K562 (cell line): Measurements from ENCODE around the gene C1orf50. TPM values are rescaled to one million over a fixed set of nuclear protein-coding genes. Genes with fewer than 3 reads are reported as not detected.

Source experiments
- ATAC-seq: fragments of 200-7000 bp; cut with Tn5 transposase; 3 replicates; pipeline ENCODE4 v1.9.1; 2020; ENCODE audit warnings: moderate library complexity
- BruUV-seq: library from RNA; stranded (reverse); fragments of 400-500 nt; replicated peaks from 2 replicates; lab custom pipeline; 2021; lab: Mats Ljungman, UMichigan
- CTCF ChIA-PET: fragments of 300-600 bp; formaldehyde crosslinking; extraction: SDS; loops from one replicate; lab custom pipeline; 2021; ENCODE audit warnings: low intra/inter-chr PET ratio; lab: Yijun Ruan, JAX
- POLR2A ChIA-PET: fragments of 300-600, 350-650 bp; sonication (Branson Sonifier 250); formaldehyde crosslinking; extraction: SDS; loops from one replicate; lab custom pipeline; 2021; ENCODE audit warnings: antibody characterized with exemption, inconsistent platforms; lab: Yijun Ruan, JAX
- DNase-seq, 4 experiments: peaks; one replicate each; pipeline versions ENCODE4 v3.0.0 to v3.0.0-alpha.2; 2011 to 2018; ENCODE audit warnings: low spot score in 3 of 4, mixed read lengths in 3 of 4; ENCODE audit errors: extremely low read depth in 1 of 4
- FAIRE-seq: peaks from 2 replicates; lab custom pipeline; 2011; peaks lifted over from hg19 to GRCh38; lab: Jason Lieb, UNC
- H2AFZ ChIP-seq: 2 replicates; pipeline ENCODE4 v1.6.0; 2011; ENCODE audit warnings: low read depth, low read length, control low read depth, inconsistent platforms
- H3K27ac ChIP-seq: fragments of 200-600 bp; 3 replicates; pipeline ENCODE4 v1.8.0; 2011; ENCODE audit warnings: low read depth, mild to moderate bottlenecking, control low read depth, inconsistent platforms, low read length, moderate library complexity, mixed read lengths; ENCODE audit errors: extremely low read depth
- H3K27me3 ChIP-seq, 2 experiments: fragments of 300-600 bp in 1 of 2; 2 replicates in 1 of 2; 3 replicates in 1 of 2; pipeline versions ENCODE4 v1.6.0 to v1.8.0; 2011; ENCODE audit warnings: inconsistent platforms in 2 of 2, low read length in 2 of 2, mild to moderate bottlenecking in 1 of 2, mixed read lengths in 1 of 2, moderate library complexity in 1 of 2; ENCODE audit not compliant: control insufficient read depth in 2 of 2, insufficient read depth in 2 of 2
- H3K36me3 ChIP-seq: fragments of 300-600 bp; 3 replicates; pipeline ENCODE4 v1.8.0; 2011; ENCODE audit warnings: mild to moderate bottlenecking, low read length, inconsistent platforms; ENCODE audit not compliant: control insufficient read depth, insufficient read depth
- H3K4me1 ChIP-seq, 2 experiments: fragments of 200-600 bp in 1 of 2; replicated peaks in 1 of 2; 2 replicates in 1 of 2; 3 replicates in 1 of 2; pipeline versions ENCODE4 v1.5.1 to v1.8.0; 2011; ENCODE audit warnings: inconsistent platforms in 2 of 2, low read length in 2 of 2, mild to moderate bottlenecking in 1 of 2, mixed read lengths in 1 of 2, moderate library complexity in 1 of 2; ENCODE audit not compliant: control insufficient read depth in 2 of 2, insufficient read depth in 2 of 2
- H3K4me2 ChIP-seq: 2 replicates; pipeline ENCODE4 v1.6.1; 2011; ENCODE audit warnings: low read length, control low read depth, inconsistent platforms, mixed read lengths; ENCODE audit not compliant: insufficient read depth
- H3K4me3 ChIP-seq: fragments of 200-600 bp; sonication (generic), shearing (Covaris generic); 2 replicates; pipeline ENCODE4 v1.5.1; 2016; ENCODE audit warnings: control low read depth, inconsistent platforms
- H3K79me2 ChIP-seq: fragments of 200-600 bp; 3 replicates; pipeline ENCODE4 v1.8.0; 2011; ENCODE audit warnings: low read length, inconsistent platforms; ENCODE audit not compliant: control insufficient read depth, insufficient read depth
- H3K9ac ChIP-seq, 2 experiments: 2 replicates each; pipeline versions ENCODE4 v1.6.0 to v1.6.1; 2011; ENCODE audit warnings: low read depth in 2 of 2, low read length in 2 of 2, control low read depth in 1 of 2, inconsistent platforms in 1 of 2, mild to moderate bottlenecking in 1 of 2, mixed read lengths in 1 of 2; ENCODE audit not compliant: insufficient read depth in 1 of 2
- H3K9me1 ChIP-seq: one replicate; pipeline ENCODE4 v1.6.0; 2011; ENCODE audit warnings: inconsistent platforms, mild to moderate bottlenecking, low read length, moderate library complexity; ENCODE audit not compliant: control insufficient read depth, insufficient read depth
- H3K9me3 ChIP-seq: replicated peaks from 2 replicates; pipeline ENCODE4 v1.5.1; 2011; ENCODE audit warnings: low read depth, low read length, inconsistent platforms; ENCODE audit not compliant: control insufficient read depth, insufficient read depth
- H4K20me1 ChIP-seq: replicated peaks from 2 replicates; pipeline ENCODE4 v1.6.1; 2011; ENCODE audit warnings: low read length, inconsistent platforms, mixed read lengths; ENCODE audit not compliant: control insufficient read depth, insufficient read depth
- BCL6 ChIP-seq: fragments of 250-450 bp; sonication (Bioruptor Pico); IDR thresholded peaks from 2 replicates; pipeline ENCODE4 v1.4.0; 2020
- CCAR2 ChIP-seq: fragments of 200-400 bp; formaldehyde crosslinking; IDR thresholded peaks from 2 replicates; pipeline ENCODE4 v1.6.1; 2017; ENCODE audit warnings: mild to moderate bottlenecking, low read depth, low read length
- HNRNPUL1 ChIP-seq: fragments of 200-400 bp; formaldehyde crosslinking; IDR thresholded peaks from 2 replicates; pipeline ENCODE4 v1.6.1; 2017; ENCODE audit warnings: low read length
- HOMEZ ChIP-seq: fragments of 250-450 bp; sonication (Bioruptor Pico); IDR thresholded peaks from 2 replicates; pipeline ENCODE4 v1.4.0; 2020; ENCODE audit warnings: mild to moderate bottlenecking, moderate library complexity
- JUN ChIP-seq, 2 experiments: sonication (generic) in 1 of 2; formaldehyde crosslinking in 1 of 2; IDR thresholded peaks; 2 replicates each; pipeline versions ENCODE4 v1.6.1 to v1.8.0; 2012 to 2022; ENCODE audit warnings: borderline replicate concordance in 2 of 2, mild to moderate bottlenecking in 2 of 2, improper control_type of control experiment in 1 of 2, low read depth in 1 of 2, low read length in 1 of 2, missing genetic modification reagents in 1 of 2
- KDM1A ChIP-seq, 2 experiments: fragments of 450-650 bp; IDR thresholded peaks; 2 replicates each; pipeline ENCODE4 v1.6.1; 2016; ENCODE audit warnings: mild to moderate bottlenecking in 2 of 2
- LEF1 ChIP-seq: fragments of 450-650 bp; IDR thresholded peaks from 2 replicates; pipeline ENCODE4 v1.6.1; 2016; ENCODE audit warnings: mild to moderate bottlenecking
- NFATC3 ChIP-seq: fragments of 450-650 bp; IDR thresholded peaks from 2 replicates; pipeline ENCODE4 v1.6.1; 2017; ENCODE audit warnings: mild to moderate bottlenecking
- POLR2AphosphoS5 ChIP-seq: IDR thresholded peaks from 2 replicates; pipeline ENCODE4 v1.6.1; 2011; ENCODE audit warnings: mild to moderate bottlenecking, low read depth, low read length, moderate library complexity; ENCODE audit not compliant: control insufficient read depth, insufficient read depth
- POLR2G ChIP-seq: fragments of 200-400 bp; formaldehyde crosslinking; IDR thresholded peaks from 2 replicates; pipeline ENCODE4 v1.6.1; 2017; ENCODE audit warnings: low read depth, mild to moderate bottlenecking, antibody characterized with exemption, low read length, moderate library complexity
- SMC3 ChIP-seq: conservative IDR thresholded peaks from 2 replicates; pipeline ENCODE4 v1.6.1; 2011; ENCODE audit warnings: low read depth, low read length, improper control_type of control experiment; ENCODE audit not compliant: insufficient read depth
- U2AF2 ChIP-seq: fragments of 200-400 bp; formaldehyde crosslinking; optimal IDR thresholded peaks from 2 replicates; pipeline ENCODE3; 2017; ENCODE audit warnings: low read depth, mild to moderate bottlenecking, low read length
- ZNF140 ChIP-seq: fragments of 250-450 bp; sonication (Bioruptor Pico); IDR thresholded peaks from 2 replicates; pipeline ENCODE4 v1.8.0; 2021; ENCODE audit warnings: moderate library complexity, mild to moderate bottlenecking, inconsistent platforms
- ZNF830 ChIP-seq: fragments of 250-450 bp; sonication (Bioruptor Pico); IDR thresholded peaks from 2 replicates; pipeline ENCODE4 v1.5.0; 2021; ENCODE audit warnings: mild to moderate bottlenecking
- WGBS: fragments of 100-300 bp; shearing (Covaris generic); methylation state at CpG from one replicate; pipeline ENCODE4 v1.1.6; 2016; ENCODE audit warnings: low coverage, mixed read lengths; ENCODE audit not compliant: insufficient coverage; ENCODE audit errors: missing lambda C conversion rate; 5-methylcytosine and 5-hydroxymethylcytosine counted together
- in situ Hi-C: fragments of 300-500 bp; cut with MboI; formaldehyde crosslinking; loops from 4 replicates; pipeline ENCODE4 v1.15.0; 2018; ENCODE audit warnings: inconsistent platforms, mixed read lengths
- intact Hi-C: fragments of 100-400 bp; cut with micrococcal nuclease; formaldehyde crosslinking; loops from 2 replicates; pipeline ENCODE4 v1.14.2; 2022
- polyA plus RNA-seq, 8 experiments: library from polyadenylated mRNA; depleted of rRNA in 4 of 8; stranded (reverse) in 5 of 8; unstranded in 3 of 8; fragments of >200 nt; fragmentation: Nextera tagmentation in 2 of 8; fragmentation: Illumina TruSeq in 1 of 8; extraction: Ambion mirVana in 2 of 8; extraction: Trizol in 1 of 8; gene quantifications; 2 replicates each; pipeline versions ENCODE4 v1.2.1 to v1.2.3, GENCODE V29; 2011 to 2014; ENCODE audit warnings: inconsistent platforms in 1 of 8, missing spikeins in 1 of 8
- total RNA-seq, 7 experiments: library from RNA; depleted of rRNA in 6 of 7; stranded (reverse); fragments of >200 nt in 6 of 7; fragmentation: Illumina TruSeq in 2 of 7; extraction: Trizol in 2 of 7; gene quantifications; 2 replicates each; pipeline versions ENCODE4 v1.2.1 to v1.2.3, GENCODE V29; 2011 to 2021; ENCODE audit warnings: low replicate concordance in 1 of 7
- TF ChIP-seq, protein P1 (sequence below): fragments of 200-800 bp; sonication (Bioruptor generic); IDR thresholded peaks from 2 replicates; pipeline ENCODE4 v1.6.1; 2017; ENCODE audit warnings: missing genetic modification characterization, missing compliant biosample characterization
- TF ChIP-seq, protein P2 (sequence below), 2 experiments: fragments of 450-650 bp; IDR thresholded peaks; 2 replicates each; pipeline ENCODE4 v1.6.1; 2018; ENCODE audit warnings: mild to moderate bottlenecking in 2 of 2, low read depth in 1 of 2; ENCODE audit not compliant: partially characterized antibody in 2 of 2

C1orf50 gene
- total and polyA plus RNA-seq, 9 of the 15 experiments (the other 6 are each of a cell fraction or from before 2014, with no cell fraction given) = 0.55 to 13.9 (median 5.2) TPM

DNA sequence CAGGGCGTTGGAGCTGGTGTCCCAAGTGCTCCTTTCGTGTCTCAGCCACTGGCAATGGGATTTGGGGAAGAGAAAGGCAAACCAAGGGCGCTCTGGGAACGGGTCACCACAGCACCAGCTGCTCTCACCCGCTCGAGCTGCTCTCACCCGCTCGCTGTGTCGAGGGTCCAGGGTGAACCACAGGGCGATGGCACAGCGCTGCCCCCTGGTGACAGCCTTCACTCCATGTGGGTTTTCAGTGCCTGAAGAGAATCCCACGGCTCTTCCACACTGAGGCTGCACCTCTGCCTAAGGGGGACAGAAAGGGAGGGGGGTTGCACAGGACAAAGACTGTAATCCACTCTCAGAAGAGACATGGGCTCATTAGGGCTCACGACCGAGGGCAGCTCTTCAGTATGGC is 19.9 kb upstream of the C1orf50 start:
- H3K27me3 ChIP-seq = peaks cover 0 to 5% of the 10 kb centered on the region in 2 experiments; a peak in 1 of 5 replicates
- ChIA-PET POLR2A (interaction anchor here (0.5 to 2.1 kb wide), 4 partner anchors 19 to 1641 kb away, joined by 3 to 6 read pairs (median 3); partner anchors contain the start of genes C1orf50, P3H1 and YBX1), CTCF (interaction anchor here (0.7 to 1.4 kb wide), 3 partner anchors 169 to 601 kb away, joined by 3 to 10 read pairs (median 3); no protein-coding TSS in a partner anchor)
- H2AFZ ChIP-seq = no peak overlapping the region
- no peak overlapping the region for H3K4me3 ChIP-seq
- no peak overlapping the region for H3K4me2 ChIP-seq
- H3K9me1 ChIP-seq = peaks cover 8% of the 10 kb centered on the region
- BruUV-seq = no TSS peak
- no peak overlapping the region for H3K9ac ChIP-seq
- H3K79me2 ChIP-seq = no peaks in the 10 kb centered on the region
- no peaks in the 10 kb centered on the region for H3K4me1 ChIP-seq
- H3K27ac ChIP-seq = no peak overlapping the region
- intact Hi-C loops = no loop called here
- no peaks in the 10 kb centered on the region for H3K9me3 ChIP-seq
- WGBS = 68% methylated on average over 14 of the region's 14 CpGs
- no peaks in the 10 kb centered on the region for H4K20me1 ChIP-seq
- peak; percentile 73 for ATAC-seq
- DNase-seq = peak; percentile 43 to 55 (median 52)
- FAIRE-seq = peak; percentile 60
- peaks cover 52% of the 10 kb centered on the region for H3K36me3 ChIP-seq
- in situ Hi-C loops = loop anchor here (10.0 to 25.0 kb wide), 2 partner anchors 160 to 402 kb away; no protein-coding TSS in a partner anchor
- no peak for TF ChIP-seq KDM1A (IDR thresholded peaks at IDR 0.05)
- TF ChIP-seq HOMEZ = no peak
- TF ChIP-seq, protein P1, sequence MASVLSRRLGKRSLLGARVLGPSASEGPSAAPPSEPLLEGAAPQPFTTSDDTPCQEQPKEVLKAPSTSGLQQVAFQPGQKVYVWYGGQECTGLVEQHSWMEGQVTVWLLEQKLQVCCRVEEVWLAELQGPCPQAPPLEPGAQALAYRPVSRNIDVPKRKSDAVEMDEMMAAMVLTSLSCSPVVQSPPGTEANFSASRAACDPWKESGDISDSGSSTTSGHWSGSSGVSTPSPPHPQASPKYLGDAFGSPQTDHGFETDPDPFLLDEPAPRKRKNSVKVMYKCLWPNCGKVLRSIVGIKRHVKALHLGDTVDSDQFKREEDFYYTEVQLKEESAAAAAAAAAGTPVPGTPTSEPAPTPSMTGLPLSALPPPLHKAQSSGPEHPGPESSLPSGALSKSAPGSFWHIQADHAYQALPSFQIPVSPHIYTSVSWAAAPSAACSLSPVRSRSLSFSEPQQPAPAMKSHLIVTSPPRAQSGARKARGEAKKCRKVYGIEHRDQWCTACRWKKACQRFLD (CRISPR knock-in tag) = no peak
- TF ChIP-seq NFATC3 = no peak
- no peak for TF ChIP-seq ZNF140 (CRISPR knock-in tag)
- no peak for TF ChIP-seq POLR2AphosphoS5
- TF ChIP-seq BCL6 (CRISPR knock-in tag) = no peak
- 0 out of 2 replicates have a peak, but pooled peaks have one; percentile 35 for TF ChIP-seq POLR2G
- TF ChIP-seq ZNF830 (CRISPR knock-in tag) = no peak
- TF ChIP-seq HNRNPUL1 = no peak
- no peak for TF ChIP-seq U2AF2
- peak; percentile 87 for TF ChIP-seq SMC3
- no peak for TF ChIP-seq CCAR2
- TF ChIP-seq LEF1 = no peak
- TF ChIP-seq, protein P2, sequence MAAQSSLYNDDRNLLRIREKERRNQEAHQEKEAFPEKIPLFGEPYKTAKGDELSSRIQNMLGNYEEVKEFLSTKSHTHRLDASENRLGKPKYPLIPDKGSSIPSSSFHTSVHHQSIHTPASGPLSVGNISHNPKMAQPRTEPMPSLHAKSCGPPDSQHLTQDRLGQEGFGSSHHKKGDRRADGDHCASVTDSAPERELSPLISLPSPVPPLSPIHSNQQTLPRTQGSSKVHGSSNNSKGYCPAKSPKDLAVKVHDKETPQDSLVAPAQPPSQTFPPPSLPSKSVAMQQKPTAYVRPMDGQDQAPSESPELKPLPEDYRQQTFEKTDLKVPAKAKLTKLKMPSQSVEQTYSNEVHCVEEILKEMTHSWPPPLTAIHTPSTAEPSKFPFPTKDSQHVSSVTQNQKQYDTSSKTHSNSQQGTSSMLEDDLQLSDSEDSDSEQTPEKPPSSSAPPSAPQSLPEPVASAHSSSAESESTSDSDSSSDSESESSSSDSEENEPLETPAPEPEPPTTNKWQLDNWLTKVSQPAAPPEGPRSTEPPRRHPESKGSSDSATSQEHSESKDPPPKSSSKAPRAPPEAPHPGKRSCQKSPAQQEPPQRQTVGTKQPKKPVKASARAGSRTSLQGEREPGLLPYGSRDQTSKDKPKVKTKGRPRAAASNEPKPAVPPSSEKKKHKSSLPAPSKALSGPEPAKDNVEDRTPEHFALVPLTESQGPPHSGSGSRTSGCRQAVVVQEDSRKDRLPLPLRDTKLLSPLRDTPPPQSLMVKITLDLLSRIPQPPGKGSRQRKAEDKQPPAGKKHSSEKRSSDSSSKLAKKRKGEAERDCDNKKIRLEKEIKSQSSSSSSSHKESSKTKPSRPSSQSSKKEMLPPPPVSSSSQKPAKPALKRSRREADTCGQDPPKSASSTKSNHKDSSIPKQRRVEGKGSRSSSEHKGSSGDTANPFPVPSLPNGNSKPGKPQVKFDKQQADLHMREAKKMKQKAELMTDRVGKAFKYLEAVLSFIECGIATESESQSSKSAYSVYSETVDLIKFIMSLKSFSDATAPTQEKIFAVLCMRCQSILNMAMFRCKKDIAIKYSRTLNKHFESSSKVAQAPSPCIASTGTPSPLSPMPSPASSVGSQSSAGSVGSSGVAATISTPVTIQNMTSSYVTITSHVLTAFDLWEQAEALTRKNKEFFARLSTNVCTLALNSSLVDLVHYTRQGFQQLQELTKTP (IDR thresholded peaks at IDR 0.05; ENCODE audit: low read depth in 1 of 2, partially characterized antibody in 2 of 2) = no peak
- TF ChIP-seq JUN (IDR thresholded peaks at IDR 0.05; ENCODE audit: borderline replicate concordance, low read depth, low read length) = no peak
- TF ChIP-seq JUN (CRISPR knock-in tag; IDR thresholded peaks at IDR 0.05; ENCODE audit: borderline replicate concordance) = no peak
